ENCODE results near the gene RAPGEF4.

Gene RAPGEF4

GRCh38 chr2:173099271-173099670, 363.6 kb downstream of the RAPGEF4 start:
- Histone ChIP-seq H3K4me3 (ENCODE audit: low read length, poor library complexity, severe bottlenecking) (no peak overlapping the region), H3K27me3 (ENCODE audit: insufficient read depth, low read length, poor library complexity, severe bottlenecking) (no peaks in the 10 kb centered on the region), H3K9me3 (ENCODE audit: insufficient read depth, low read depth, low read length) (no peaks in the 10 kb centered on the region), H3K9me2 (replicated peaks; ENCODE audit: low read depth, low read length) (no peaks in the 10 kb centered on the region), H4K20me1 (ENCODE audit: insufficient read depth, low read length, poor library complexity, severe bottlenecking) (no peaks in the 10 kb centered on the region), H3K36me3 (ENCODE audit: insufficient read depth, low read length) (no peaks in the 10 kb centered on the region), H3K79me2 (ENCODE audit: insufficient read depth, low read length) (no peaks in the 10 kb centered on the region), H2AFZ (ENCODE audit: low read length) (no peak overlapping the region), H3K4me1 (ENCODE audit: insufficient read depth, low read length, poor library complexity, severe bottlenecking) (no peaks in the 10 kb centered on the region), H3F3A (ENCODE audit: low read depth) (no peaks in the 10 kb centered on the region), H3K4me2 (ENCODE audit: low read depth, low read length, poor library complexity, severe bottlenecking) (no peak overlapping the region), H3K9ac (ENCODE audit: low read depth, low read length, poor library complexity, severe bottlenecking) (no peak overlapping the region)
- no peak for TF ChIP-seq EZH2phosphoT487 (IDR thresholded peaks at IDR 0.05; ENCODE audit: borderline replicate concordance)
- no peak for TF ChIP-seq CTCF (conservative IDR thresholded peaks at IDR 0.05; ENCODE audit: low read length)

GRCh38 chr2:173099804-173100203, 364.2 kb downstream of the RAPGEF4 start:
- no peak overlapping the region for H3K4me3 ChIP-seq (ENCODE audit: low read length, poor library complexity, severe bottlenecking)
- no peaks in the 10 kb centered on the region for H4K20me1 ChIP-seq (ENCODE audit: insufficient read depth, low read length, poor library complexity, severe bottlenecking)
- no peaks in the 10 kb centered on the region for H3K36me3 ChIP-seq (ENCODE audit: insufficient read depth, low read length)
- H2AFZ ChIP-seq (ENCODE audit: low read length) = no peak overlapping the region
- H3K4me2 ChIP-seq (ENCODE audit: low read depth, low read length, poor library complexity, severe bottlenecking) = no peak overlapping the region
- H3K9ac ChIP-seq (ENCODE audit: low read depth, low read length, poor library complexity, severe bottlenecking) = no peak overlapping the region
- TF ChIP-seq EZH2phosphoT487 (IDR thresholded peaks at IDR 0.05; ENCODE audit: borderline replicate concordance) (no peak), CTCF (conservative IDR thresholded peaks at IDR 0.05; ENCODE audit: low read length) (no peak)
- no peaks in the 10 kb centered on the region for H3K4me1 ChIP-seq (ENCODE audit: insufficient read depth, low read length, poor library complexity, severe bottlenecking)
- no peaks in the 10 kb centered on the region for H3F3A ChIP-seq (ENCODE audit: low read depth)
- H3K9me2 ChIP-seq (replicated peaks; ENCODE audit: low read depth, low read length) = no peaks in the 10 kb centered on the region
- H3K27me3 ChIP-seq (ENCODE audit: insufficient read depth, low read length, poor library complexity, severe bottlenecking) = no peaks in the 10 kb centered on the region
- no peaks in the 10 kb centered on the region for H3K79me2 ChIP-seq (ENCODE audit: insufficient read depth, low read length)
- no peaks in the 10 kb centered on the region for H3K9me3 ChIP-seq (ENCODE audit: insufficient read depth, low read depth, low read length)

- H4K20me1 ChIP-seq (ENCODE audit: insufficient read depth, low read length, poor library complexity, severe bottlenecking) = no peaks in the 10 kb centered on the region
- no peaks in the 10 kb centered on the region for H3F3A ChIP-seq (ENCODE audit: low read depth)
- no peak overlapping the region for H2AFZ ChIP-seq (ENCODE audit: low read length)
- H3K79me2 ChIP-seq (ENCODE audit: insufficient read depth, low read length) = no peaks in the 10 kb centered on the region
- TF ChIP-seq EZH2phosphoT487 (IDR thresholded peaks at IDR 0.05; ENCODE audit: borderline replicate concordance) = no peak
- no peak for TF ChIP-seq CTCF (conservative IDR thresholded peaks at IDR 0.05; ENCODE audit: low read length)
- H3K36me3 ChIP-seq (ENCODE audit: insufficient read depth, low read length) = no peaks in the 10 kb centered on the region
- no peak overlapping the region for H3K4me2 ChIP-seq (ENCODE audit: low read depth, low read length, poor library complexity, severe bottlenecking)
- no peaks in the 10 kb centered on the region for H3K9me2 ChIP-seq (replicated peaks; ENCODE audit: low read depth, low read length)
- H3K4me1 ChIP-seq (ENCODE audit: insufficient read depth, low read length, poor library complexity, severe bottlenecking) = no peaks in the 10 kb centered on the region
- no peak overlapping the region for H3K4me3 ChIP-seq (ENCODE audit: low read length, poor library complexity, severe bottlenecking)
- H3K9ac ChIP-seq (ENCODE audit: low read depth, low read length, poor library complexity, severe bottlenecking) = no peak overlapping the region
- no peaks in the 10 kb centered on the region for H3K27me3 ChIP-seq (ENCODE audit: insufficient read depth, low read length, poor library complexity, severe bottlenecking)
- H3K9me3 ChIP-seq (ENCODE audit: insufficient read depth, low read depth, low read length) = no peaks in the 10 kb centered on the region
Measured at GRCh38 chr2:173101687-173102086, 366.0 kb downstream of the RAPGEF4 start.
